Endothelial cell of umbilical vein (primary cell): ENCODE results near the gene CDH23. TPM values are rescaled to one million over a fixed set of nuclear protein-coding genes. Genes with fewer than 3 reads are reported as not detected.

Experiments
- BruUV-seq: library from RNA; stranded (reverse); fragments of 400-500 nt; replicated peaks from 2 replicates; lab custom pipeline; 2021; lab: Mats Ljungman, UMichigan
- CTCF ChIA-PET: fragments of 300-600, 350-600 bp; sonication (Branson Sonifier 250); formaldehyde crosslinking; loops from one replicate; lab custom pipeline; 2021; ENCODE audit warnings: antibody characterized with exemption, inconsistent platforms; lab: Charles Lee
- POLR2A ChIA-PET: fragments of 300-600, 350-600 bp; sonication (Branson Sonifier 250); formaldehyde crosslinking; loops from one replicate; lab custom pipeline; 2021; ENCODE audit warnings: antibody characterized with exemption, inconsistent platforms; lab: Charles Lee
- DNase-seq: peaks from one replicate; pipeline ENCODE4 v3.0.0-alpha.2; 2011; ENCODE audit warnings: low read depth, low spot score
- FAIRE-seq: peaks from 2 replicates; lab custom pipeline; 2011; peaks lifted over from hg19 to GRCh38; lab: Jason Lieb, UNC
- H2AFZ ChIP-seq: 2 replicates; pipeline ENCODE4 v1.6.0; 2012; ENCODE audit warnings: low read depth, low read length, control low read depth, inconsistent platforms
- H3K27ac ChIP-seq: 2 replicates; pipeline ENCODE4 v1.5.1; 2011; ENCODE audit warnings: low read depth, mild to moderate bottlenecking, control low read depth, low read length, moderate library complexity; ENCODE audit not compliant: insufficient read depth
- H3K27me3 ChIP-seq, 2 experiments: 2 replicates each; pipeline versions ENCODE4 v1.6.0 to v1.6.1; 2011; ENCODE audit warnings: low read length in 2 of 2, mixed read lengths in 1 of 2; ENCODE audit not compliant: control insufficient read depth in 2 of 2, insufficient read depth in 2 of 2
- H3K36me3 ChIP-seq, 2 experiments: 2 replicates in 1 of 2; 3 replicates in 1 of 2; pipeline ENCODE4 v1.5.1; 2011; ENCODE audit warnings: low read length in 2 of 2, mild to moderate bottlenecking in 1 of 2, moderate library complexity in 1 of 2; ENCODE audit not compliant: control insufficient read depth in 2 of 2, insufficient read depth in 2 of 2; ENCODE audit errors: extremely low read depth in 1 of 2
- H3K4me1 ChIP-seq: 3 replicates; pipeline ENCODE4 v1.5.1; 2011; ENCODE audit warnings: mild to moderate bottlenecking, low read length; ENCODE audit not compliant: control insufficient read depth, insufficient read depth; ENCODE audit errors: extremely low read depth
- H3K4me2 ChIP-seq: 2 replicates; pipeline ENCODE4 v1.6.1; 2011; ENCODE audit warnings: low read length, control low read depth, mixed read lengths; ENCODE audit not compliant: insufficient read depth
- H3K4me3 ChIP-seq, 3 experiments: fragments of 200-600 bp in 1 of 3; sonication (generic), shearing (Covaris generic) in 1 of 3; replicated peaks in 1 of 3; 2 replicates each; pipeline ENCODE4 v1.5.1; 2011 to 2016; ENCODE audit warnings: control low read depth in 3 of 3, low read length in 3 of 3, mild to moderate bottlenecking in 2 of 3, inconsistent platforms in 1 of 3, low read depth in 1 of 3, moderate library complexity in 1 of 3; ENCODE audit not compliant: insufficient read depth in 1 of 3
- H3K79me2 ChIP-seq: 2 replicates; pipeline ENCODE4 v1.6.0; 2012; ENCODE audit warnings: low read length, inconsistent platforms; ENCODE audit not compliant: control insufficient read depth, insufficient read depth
- H3K9ac ChIP-seq: replicated peaks from 2 replicates; pipeline ENCODE3; 2011; ENCODE audit warnings: low read length, control low read depth; ENCODE audit not compliant: insufficient read depth; ENCODE audit errors: extremely low read depth
- H3K9me1 ChIP-seq: replicated peaks from 3 replicates; pipeline ENCODE4 v1.6.0; 2011; ENCODE audit warnings: mild to moderate bottlenecking, low read length; ENCODE audit not compliant: control insufficient read depth, insufficient read depth; ENCODE audit errors: extremely low read depth
- H3K9me3 ChIP-seq: replicated peaks from 2 replicates; pipeline ENCODE4 v1.5.1; 2012; ENCODE audit warnings: low read length, inconsistent platforms; ENCODE audit not compliant: control insufficient read depth, insufficient read depth
- H4K20me1 ChIP-seq: replicated peaks from 2 replicates; pipeline ENCODE3; 2011; ENCODE audit warnings: mild to moderate bottlenecking, low read length; ENCODE audit not compliant: control insufficient read depth, insufficient read depth; ENCODE audit errors: extremely low read depth
- CTCF ChIP-seq, 2 donors: IDR thresholded peaks; 1 replicate in 1 of 2; 2 replicates in 1 of 2; pipeline ENCODE4 v1.5.1; 2011; ENCODE audit warnings: low read length in 2 of 2, mild to moderate bottlenecking in 2 of 2, moderate library complexity in 2 of 2, control low read depth in 1 of 2, inconsistent platforms in 1 of 2, low read depth in 1 of 2; ENCODE audit not compliant: insufficient read depth in 1 of 2; ENCODE audit errors: extremely low read depth in 1 of 2
- EZH2 ChIP-seq: IDR thresholded peaks from 2 replicates; pipeline ENCODE4 v1.6.1; 2012; ENCODE audit warnings: borderline replicate concordance, low read depth, mild to moderate bottlenecking, moderate library complexity, low read length, inconsistent platforms; ENCODE audit not compliant: severe bottlenecking
- FOS ChIP-seq: IDR thresholded peaks from 2 replicates; pipeline ENCODE4 v1.6.1; 2011; ENCODE audit warnings: mild to moderate bottlenecking, low read length, moderate library complexity, borderline replicate concordance; ENCODE audit not compliant: insufficient read depth
- GATA2 ChIP-seq: IDR thresholded peaks from 2 replicates; pipeline ENCODE4 v1.7.0; 2011; ENCODE audit warnings: low read depth, mild to moderate bottlenecking, moderate library complexity, mixed read lengths, low read length; ENCODE audit not compliant: insufficient read length, insufficient read depth
- JUN ChIP-seq: IDR thresholded peaks from 2 replicates; pipeline ENCODE4 v1.6.1; 2011; ENCODE audit warnings: borderline replicate concordance, low read depth; ENCODE audit not compliant: insufficient read length, insufficient read depth
- MAX ChIP-seq: IDR thresholded peaks from 2 replicates; pipeline ENCODE4 v1.6.1; 2011; ENCODE audit not compliant: insufficient read depth, insufficient read length
- MYC ChIP-seq: IDR thresholded peaks from one replicate; pipeline ENCODE4 v1.6.1; 2011; ENCODE audit warnings: mild to moderate bottlenecking, low read depth, low read length
- POLR2A ChIP-seq: IDR thresholded peaks from 2 replicates; pipeline ENCODE4 v1.6.1; 2012; ENCODE audit warnings: low read depth, mild to moderate bottlenecking, control low read depth, low read length
- POLR2AphosphoS5 ChIP-seq: IDR thresholded peaks from 2 replicates; pipeline ENCODE4 v1.6.1; 2012; ENCODE audit warnings: low read depth, mild to moderate bottlenecking, control low read depth, low read length, moderate library complexity; ENCODE audit not compliant: insufficient read depth
- dilution Hi-C: fragments of 300-500 bp; cut with MboI; formaldehyde crosslinking; loops from one replicate; pipeline ENCODE4 v1.15.0; 2019; ENCODE audit warnings: low sequenced_read_pairs; ENCODE audit not compliant: extremely low pct_ligation_motif_present
- intact Hi-C: fragments of 100-400 bp; cut with micrococcal nuclease; formaldehyde crosslinking; loops from one replicate; pipeline ENCODE4 v1.10.0; 2022
- polyA plus RNA-seq, 4 experiments: library from polyadenylated mRNA; depleted of rRNA in 3 of 4; stranded (reverse) in 3 of 4; unstranded in 1 of 4; fragments of >200 nt; gene quantifications; 2 replicates each; pipeline versions ENCODE4 v1.2.1 to v1.2.3, GENCODE V29; 2011 to 2012; ENCODE audit warnings: missing spikeins in 1 of 4
- total RNA-seq: library from RNA; stranded (reverse); gene quantifications from 2 replicates; pipeline ENCODE4 v1.2.3, GENCODE V29; 2021

Gene CDH23
- total and polyA plus RNA-seq, 2 donors (not counting 3 experiments of a cell fraction or from before 2014, with no cell fraction given) = not detected

- DNase-seq (no peak), FAIRE-seq (no peak)
- Histone ChIP-seq H2AFZ (no peak overlapping the region), H3K9me3 (no peaks in the 10 kb centered on the region), H3K79me2 (no peaks in the 10 kb centered on the region), H4K20me1 (no peaks in the 10 kb centered on the region), H3K36me3 (no peaks in the 10 kb centered on the region), H3K9ac (no peak overlapping the region), H3K27ac (no peak overlapping the region), H3K4me3 (no peak overlapping the region), H3K4me2 (no peak overlapping the region), H3K9me1 (no peaks in the 10 kb centered on the region), H3K4me1 (no peaks in the 10 kb centered on the region), H3K27me3 (peaks cover 0 to 2% of the 10 kb centered on the region in 2 experiments)
- intact Hi-C loops (loop anchor here (10.0 kb wide), 1 partner anchor 175 kb away; no protein-coding TSS in a partner anchor), dilution Hi-C loops (no loop called here)
- CTCF ChIA-PET = interaction anchor here (0.5 to 3.9 kb wide), 3 partner anchors 12 to 188 kb away, joined by 3 to 19 read pairs (median 6); no protein-coding TSS in a partner anchor
- BruUV-seq = no TSS peak
- TF ChIP-seq GATA2 (no peak), MAX (no peak), FOS (no peak), JUN (no peak), MYC (no peak), EZH2 (no peak), POLR2A (no peak), POLR2AphosphoS5 (no peak), CTCF (IDR thresholded peaks at IDR 0.05; ENCODE audit: extremely low read depth in 1 of 2, insufficient read depth in 1 of 2, low read depth in 1 of 2, low read length in 2 of 2) (no peak)
- POLR2A ChIA-PET = no interaction called here
Measured at GRCh38 chr10:71720288-71720687, 323.6 kb downstream of the CDH23 start.
